CD4-positive, alpha-beta T cell (primary cell): ENCODE results near the gene S100A13. TPM values are rescaled to one million over a fixed set of nuclear protein-coding genes. Genes with fewer than 3 reads are reported as not detected.
"Not testable (repeated sequence)": the region's sequence is repeated elsewhere in the genome, so short reads cannot be mapped to it uniquely, and the experiment has no call there.

Experiments used
- ATAC-seq: fragments of 200-7000 bp; cut with Tn5 transposase; one replicate; pipeline ENCODE4 v1.10.0; 2022; ENCODE audit warnings: mild to moderate bottlenecking; ENCODE audit not compliant: poor library complexity
- CTCF ChIA-PET: fragments of 350-600 bp; sonication (Branson Sonifier 250); formaldehyde crosslinking; loops from one replicate; lab custom pipeline; 2021; ENCODE audit warnings: antibody characterized with exemption, inconsistent platforms; lab: Charles Lee
- POLR2A ChIA-PET: fragments of 350-600 bp; sonication (Branson Sonifier 250); formaldehyde crosslinking; loops from one replicate; lab custom pipeline; 2021; ENCODE audit warnings: antibody characterized with exemption, inconsistent platforms; lab: Charles Lee
- DNase-seq, 14 experiments: peaks; one replicate each; pipeline ENCODE4 v3.0.0-alpha.2; 2013 to 2020; ENCODE audit warnings: mixed read lengths in 2 of 14
- H3K27ac ChIP-seq, 2 donors: one replicate each; pipeline versions ENCODE4 v1.5.1 to v1.7.0; 2013; ENCODE audit warnings: low read length in 2 of 2, low read depth in 1 of 2, mild to moderate bottlenecking in 1 of 2
- H3K27me3 ChIP-seq, 2 experiments: 1 replicate in 1 of 2; 2 replicates in 1 of 2; pipeline versions ENCODE4 v1.6.1 to v1.7.0; 2013; ENCODE audit warnings: low read length in 2 of 2, control low read depth in 1 of 2, mild to moderate bottlenecking in 1 of 2, moderate library complexity in 1 of 2; ENCODE audit not compliant: insufficient read depth in 2 of 2, control insufficient read depth in 1 of 2
- H3K36me3 ChIP-seq: one replicate; pipeline ENCODE4 v1.6.1; 2013; ENCODE audit warnings: low read length, control low read depth; ENCODE audit not compliant: insufficient read depth
- H3K4me1 ChIP-seq: one replicate; pipeline ENCODE4 v1.6.1; 2013; ENCODE audit warnings: low read length, control low read depth; ENCODE audit not compliant: insufficient read depth
- H3K4me3 ChIP-seq: one replicate; pipeline ENCODE4 v1.5.1; 2013; ENCODE audit warnings: mild to moderate bottlenecking, low read length, moderate library complexity
- H3K9me3 ChIP-seq, 2 experiments: 1 replicate in 1 of 2; 2 replicates in 1 of 2; pipeline versions ENCODE4 v1.6.1 to v1.7.0; 2013; ENCODE audit warnings: low read length in 2 of 2, mild to moderate bottlenecking in 2 of 2, control low read depth in 1 of 2, moderate library complexity in 1 of 2; ENCODE audit not compliant: control insufficient read depth in 1 of 2, insufficient read depth in 1 of 2
- H3K27ac Mint-ChIP-seq: one replicate; pipeline ENCODE4 v1.8.0; 2020; ENCODE audit warnings: mixed read lengths
- H3K27me3 Mint-ChIP-seq: one replicate; pipeline ENCODE4 v1.8.0; 2021; ENCODE audit warnings: mixed read lengths
- H3K36me3 Mint-ChIP-seq: one replicate; pipeline ENCODE4 v1.8.0; 2021; ENCODE audit warnings: low read depth, mixed read lengths
- H3K4me1 Mint-ChIP-seq: one replicate; pipeline ENCODE4 v1.8.0; 2021; ENCODE audit warnings: low read depth, mixed read lengths
- H3K4me3 Mint-ChIP-seq: one replicate; pipeline ENCODE4 v1.8.0; 2020; ENCODE audit warnings: mild to moderate bottlenecking, mixed read lengths
- H3K9me3 Mint-ChIP-seq: one replicate; pipeline ENCODE4 v1.8.0; 2020; ENCODE audit warnings: mixed read lengths
- intact Hi-C, 2 experiments: fragments of 100-400 bp; cut with DNase I in 1 of 2; cut with micrococcal nuclease in 1 of 2; formaldehyde crosslinking; loops; one replicate each; pipeline versions ENCODE4 v1.15.1 to v1.9.0; 2023 to 2025; cut with DNase I, micrococcal nuclease
- polyA plus RNA-seq, 2 donors: library from polyadenylated mRNA; unstranded; fragments of 120-200 nt; gene quantifications; one replicate each; pipeline ENCODE4 v1.2.1, GENCODE V29; 2013
- total RNA-seq, 174 experiments: library from RNA in 2 of 174; stranded (reverse) in 2 of 174; gene quantifications; one replicate each; pipeline ENCODE4 v1.2.3 and lab custom pipeline; 2021 to 2026
- TF ChIP-seq, protein P1 (sequence below): fragments of 200-600 bp; IDR thresholded peaks from one replicate; pipeline ENCODE4 v1.8.0; 2022; ENCODE audit warnings: antibody characterized with exemption, mild to moderate bottlenecking

S100A13 gene
- total RNA-seq (1 to 10 TPM; 2.1 to 2.8 TPM), total RNA-seq (lab: John Stamatoyannopoulos, UW) (0 to 4.3 (median 1.9) reads per million in 172 experiments)
- 2.2 TPM for polyA plus RNA-seq (2013, experiment 1 of 2)
- polyA plus RNA-seq (2013, experiment 2 of 2), result 4.2 TPM

DNA sequence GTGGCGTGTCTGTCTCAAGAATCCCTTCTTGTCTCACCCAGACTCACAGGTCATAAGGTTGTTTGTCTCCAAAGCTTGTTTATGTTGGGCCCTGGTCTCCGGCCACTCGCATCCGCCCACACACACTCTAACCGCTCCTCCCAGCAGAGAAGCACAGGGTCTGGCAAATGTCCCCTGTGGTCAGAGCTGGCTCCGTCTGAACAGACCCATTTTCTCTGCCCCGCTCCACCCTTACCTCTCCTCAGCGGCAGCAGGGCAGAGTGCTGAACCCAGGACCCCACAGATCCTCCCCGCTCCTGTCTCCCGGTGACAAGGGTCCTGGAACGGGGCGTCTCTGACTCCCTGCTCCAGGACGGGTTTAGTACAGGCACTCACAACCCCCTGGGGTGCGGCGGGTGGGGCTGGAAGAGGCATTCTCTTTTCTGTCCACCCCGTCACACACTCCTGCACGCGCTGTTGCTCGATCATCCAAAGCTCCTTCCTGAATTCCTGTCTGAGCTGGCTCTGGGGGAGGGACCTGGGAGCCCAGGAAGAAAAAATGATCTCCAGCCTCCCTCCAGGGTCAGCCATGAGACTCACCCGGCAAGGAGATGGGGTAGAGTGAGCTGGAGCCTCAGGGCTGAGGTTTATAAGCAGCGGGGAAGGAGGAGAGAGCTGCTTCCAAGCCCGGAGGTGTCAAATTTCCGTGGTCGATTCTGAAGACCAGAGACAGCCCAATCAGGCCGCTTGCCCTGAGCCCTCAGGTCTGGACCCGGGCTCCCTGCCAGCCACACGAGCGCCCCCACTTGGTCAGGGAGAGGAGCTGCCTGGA lies at the start of gene S100A13:
TSS of gene S100A13 (minus strand) at position 602 of the 811 bp plus-strand sequence. CDS start 1,033 bp downstream, outside the sequence.
- Mint-ChIP-seq H3K27ac (no peak within 1 kb of the TSS), H3K4me3 (no peak within 1 kb of the TSS), H3K4me1 (no peaks in the 10 kb centered on the region), H3K27me3 (no peaks in the 10 kb centered on the region), H3K9me3 (no peaks in the 10 kb centered on the region), H3K36me3 (no peaks in the 10 kb centered on the region)
- intact Hi-C loops, result no loop called here
- CTCF ChIA-PET, result interaction anchor here (1.1 to 1.4 kb wide), 2 partner anchors 9 to 11 kb away, joined by 3 read pairs; no protein-coding TSS in a partner anchor
- POLR2A ChIA-PET, result no interaction called here
- Histone ChIP-seq H3K4me1 (peaks cover 6% of the 10 kb centered on the region), H3K9me3 (no peaks in the 10 kb centered on the region), H3K4me3 (no peak within 1 kb of the TSS), H3K36me3 (no peaks in the 10 kb centered on the region), H3K27me3 (no peaks in the 10 kb centered on the region), H3K27ac (no peak within 1 kb of the TSS)
- DNase-seq (no peak), ATAC-seq (no peak)
- TF ChIP-seq, protein P1, sequence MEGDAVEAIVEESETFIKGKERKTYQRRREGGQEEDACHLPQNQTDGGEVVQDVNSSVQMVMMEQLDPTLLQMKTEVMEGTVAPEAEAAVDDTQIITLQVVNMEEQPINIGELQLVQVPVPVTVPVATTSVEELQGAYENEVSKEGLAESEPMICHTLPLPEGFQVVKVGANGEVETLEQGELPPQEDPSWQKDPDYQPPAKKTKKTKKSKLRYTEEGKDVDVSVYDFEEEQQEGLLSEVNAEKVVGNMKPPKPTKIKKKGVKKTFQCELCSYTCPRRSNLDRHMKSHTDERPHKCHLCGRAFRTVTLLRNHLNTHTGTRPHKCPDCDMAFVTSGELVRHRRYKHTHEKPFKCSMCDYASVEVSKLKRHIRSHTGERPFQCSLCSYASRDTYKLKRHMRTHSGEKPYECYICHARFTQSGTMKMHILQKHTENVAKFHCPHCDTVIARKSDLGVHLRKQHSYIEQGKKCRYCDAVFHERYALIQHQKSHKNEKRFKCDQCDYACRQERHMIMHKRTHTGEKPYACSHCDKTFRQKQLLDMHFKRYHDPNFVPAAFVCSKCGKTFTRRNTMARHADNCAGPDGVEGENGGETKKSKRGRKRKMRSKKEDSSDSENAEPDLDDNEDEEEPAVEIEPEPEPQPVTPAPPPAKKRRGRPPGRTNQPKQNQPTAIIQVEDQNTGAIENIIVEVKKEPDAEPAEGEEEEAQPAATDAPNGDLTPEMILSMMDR, result no peak

DNA sequence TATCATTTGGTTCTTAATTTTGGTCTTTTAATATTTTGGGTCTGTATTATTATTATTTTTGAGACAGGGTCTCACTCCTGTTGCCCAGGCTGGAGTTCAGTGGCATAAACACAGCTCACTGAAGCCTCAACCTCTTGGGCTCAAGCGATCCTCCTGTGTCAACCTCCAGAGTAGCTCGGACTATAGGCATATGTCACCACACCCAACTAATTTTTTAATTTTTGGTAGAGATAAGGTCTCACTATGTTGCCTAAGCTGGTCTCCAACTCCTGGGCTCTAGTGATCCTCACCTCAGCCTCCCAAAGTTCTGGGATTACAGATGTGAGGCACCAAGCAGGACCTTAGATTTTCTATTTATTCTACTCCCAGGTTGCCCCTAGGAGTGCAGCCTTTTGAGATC lies 46.2 kb upstream of the S100A13 start:
- Mint-ChIP-seq H3K4me1 (peaks cover 26% of the 10 kb centered on the region), H3K4me3 (peak overlapping the region; percentile 47), H3K27ac (no peak overlapping the region), H3K9me3 (no peaks in the 10 kb centered on the region), H3K36me3 (peaks cover 2% of the 10 kb centered on the region), H3K27me3 (peaks cover 21% of the 10 kb centered on the region)
- peaks cover 8 to 11% of the 10 kb centered on the region in 2 experiments for H3K27me3 ChIP-seq
- intact Hi-C loops, result loop anchor here (2.0 to 10.0 kb wide), 5 partner anchors 55 to 319 kb away; partner anchors contain the start of genes GATAD2B (in 1 of the 2), INTS3 (in 1 of the 2), RPS27 (in 1 of the 2) and S100A6 (in 1 of the 2)
- ATAC-seq (no peak), DNase-seq (no peak)
- H3K9me3 ChIP-seq, result no peaks in the 10 kb centered on the region
- CTCF ChIA-PET, result no interaction called here
- TF ChIP-seq, protein P1, result no peak
- peaks cover 44% of the 10 kb centered on the region for H3K4me1 ChIP-seq
- H3K27ac ChIP-seq, result no peak overlapping the region
- peaks cover 14% of the 10 kb centered on the region for H3K36me3 ChIP-seq
- POLR2A ChIA-PET, result no interaction called here
- no peak overlapping the region for H3K4me3 ChIP-seq

DNA sequence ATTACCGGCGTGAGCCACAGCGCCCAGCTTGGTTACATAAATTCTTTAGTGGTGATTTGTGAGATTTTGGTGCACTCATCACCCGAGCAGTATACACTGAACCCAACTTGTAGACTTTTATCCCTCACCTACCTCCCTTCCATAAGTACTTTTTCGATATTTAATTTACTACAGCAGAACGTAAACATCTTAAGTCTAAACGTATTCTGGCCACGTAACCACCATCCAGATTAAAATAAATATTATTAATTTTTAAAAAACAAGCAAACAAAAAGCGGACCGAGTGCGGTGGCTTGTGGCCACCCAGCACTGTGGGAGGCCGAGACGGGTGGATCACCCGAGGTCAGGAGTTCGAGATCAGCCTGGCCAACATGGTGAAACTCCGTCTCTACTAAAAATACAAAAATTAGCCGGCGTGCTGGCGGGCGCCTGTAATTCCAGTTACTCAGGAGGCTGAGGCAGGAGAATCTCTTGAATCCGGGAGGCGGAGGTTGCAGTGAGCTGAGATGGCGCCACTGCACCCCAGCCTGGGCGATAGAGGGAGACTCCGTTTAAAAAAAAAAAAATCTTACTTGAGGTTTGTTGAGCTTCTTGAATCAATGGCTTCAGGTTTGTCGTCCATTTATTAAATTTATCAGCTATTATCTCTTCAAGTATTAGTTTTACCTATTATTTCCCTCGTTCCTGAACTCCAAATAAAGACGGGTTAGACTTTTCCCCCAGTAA lies 44.5 kb upstream of the S100A13 start:
- Mint-ChIP-seq H3K4me1 (peaks cover 25% of the 10 kb centered on the region), H3K36me3 (peaks cover 19% of the 10 kb centered on the region)
- H3K27me3 Mint-ChIP-seq, H3K27ac Mint-ChIP-seq, H3K27me3 ChIP-seq, H3K9me3 Mint-ChIP-seq, H3K4me3 Mint-ChIP-seq, H3K9me3 ChIP-seq: not testable (repeated sequence)
- ATAC-seq (peak; percentile 28), DNase-seq (peak in 12 of 14 experiments; percentile 20 to 73 (median 38))
- Histone ChIP-seq H3K4me3 (peak overlapping the region; percentile 79), H3K4me1 (peaks cover 36% of the 10 kb centered on the region), H3K27ac (peak overlapping the region; percentile 89), H3K36me3 (peaks cover 32% of the 10 kb centered on the region)
- intact Hi-C loops, result loop anchor here (1.0 to 10.0 kb wide), 8 partner anchors 13 to 321 kb away; partner anchors contain the start of genes CHTOP (in 2 of the 2), RPS27 (in 2 of the 2), GATAD2B (in 1 of the 2) and INTS3 (in 1 of the 2)
- ChIA-PET POLR2A (interaction anchor here (0.6 to 2.9 kb wide), 19 partner anchors 10 to 1601 kb away, joined by 3 to 35 read pairs (median 4); partner anchors contain the start of genes CHTOP, INTS3, JTB and RPS27), CTCF (interaction anchor here (0.5 to 1.5 kb wide), 7 partner anchors 10 to 298 kb away, joined by 3 to 4 read pairs (median 3); partner anchors contain the start of gene INTS3)
- TF ChIP-seq, protein P1, result peak; percentile 14
